ENCODE results near the gene CACNA2D4.

DNA sequence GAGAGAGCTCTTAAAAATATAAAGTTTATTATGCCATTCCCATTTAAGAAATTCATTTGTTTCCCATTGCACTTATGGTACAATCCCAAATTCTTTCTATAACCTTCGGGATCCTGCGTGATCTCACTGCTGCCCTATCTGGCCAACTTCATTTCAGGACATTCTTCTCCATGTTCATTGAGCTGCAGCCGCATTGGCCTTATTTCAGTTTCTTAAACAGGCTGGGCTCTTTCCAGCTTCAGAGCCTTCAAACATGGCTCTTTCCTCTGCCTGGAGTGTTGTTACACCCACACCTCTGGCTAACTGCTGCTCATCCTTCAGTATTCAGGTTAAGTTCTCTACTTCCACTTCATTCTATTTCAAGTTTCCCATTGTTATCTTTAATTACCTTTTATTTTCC is 156.6 kb downstream of the CACNA2D4 start:
- TF ChIP-seq, protein P1, sequence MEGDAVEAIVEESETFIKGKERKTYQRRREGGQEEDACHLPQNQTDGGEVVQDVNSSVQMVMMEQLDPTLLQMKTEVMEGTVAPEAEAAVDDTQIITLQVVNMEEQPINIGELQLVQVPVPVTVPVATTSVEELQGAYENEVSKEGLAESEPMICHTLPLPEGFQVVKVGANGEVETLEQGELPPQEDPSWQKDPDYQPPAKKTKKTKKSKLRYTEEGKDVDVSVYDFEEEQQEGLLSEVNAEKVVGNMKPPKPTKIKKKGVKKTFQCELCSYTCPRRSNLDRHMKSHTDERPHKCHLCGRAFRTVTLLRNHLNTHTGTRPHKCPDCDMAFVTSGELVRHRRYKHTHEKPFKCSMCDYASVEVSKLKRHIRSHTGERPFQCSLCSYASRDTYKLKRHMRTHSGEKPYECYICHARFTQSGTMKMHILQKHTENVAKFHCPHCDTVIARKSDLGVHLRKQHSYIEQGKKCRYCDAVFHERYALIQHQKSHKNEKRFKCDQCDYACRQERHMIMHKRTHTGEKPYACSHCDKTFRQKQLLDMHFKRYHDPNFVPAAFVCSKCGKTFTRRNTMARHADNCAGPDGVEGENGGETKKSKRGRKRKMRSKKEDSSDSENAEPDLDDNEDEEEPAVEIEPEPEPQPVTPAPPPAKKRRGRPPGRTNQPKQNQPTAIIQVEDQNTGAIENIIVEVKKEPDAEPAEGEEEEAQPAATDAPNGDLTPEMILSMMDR (conservative IDR thresholded peaks at IDR 0.05): no peak
- TF ChIP-seq ZFX (IDR thresholded peaks at IDR 0.05): no peak
